ENCODE results near the gene CMSS1.

- TF ChIP-seq, protein P1, sequence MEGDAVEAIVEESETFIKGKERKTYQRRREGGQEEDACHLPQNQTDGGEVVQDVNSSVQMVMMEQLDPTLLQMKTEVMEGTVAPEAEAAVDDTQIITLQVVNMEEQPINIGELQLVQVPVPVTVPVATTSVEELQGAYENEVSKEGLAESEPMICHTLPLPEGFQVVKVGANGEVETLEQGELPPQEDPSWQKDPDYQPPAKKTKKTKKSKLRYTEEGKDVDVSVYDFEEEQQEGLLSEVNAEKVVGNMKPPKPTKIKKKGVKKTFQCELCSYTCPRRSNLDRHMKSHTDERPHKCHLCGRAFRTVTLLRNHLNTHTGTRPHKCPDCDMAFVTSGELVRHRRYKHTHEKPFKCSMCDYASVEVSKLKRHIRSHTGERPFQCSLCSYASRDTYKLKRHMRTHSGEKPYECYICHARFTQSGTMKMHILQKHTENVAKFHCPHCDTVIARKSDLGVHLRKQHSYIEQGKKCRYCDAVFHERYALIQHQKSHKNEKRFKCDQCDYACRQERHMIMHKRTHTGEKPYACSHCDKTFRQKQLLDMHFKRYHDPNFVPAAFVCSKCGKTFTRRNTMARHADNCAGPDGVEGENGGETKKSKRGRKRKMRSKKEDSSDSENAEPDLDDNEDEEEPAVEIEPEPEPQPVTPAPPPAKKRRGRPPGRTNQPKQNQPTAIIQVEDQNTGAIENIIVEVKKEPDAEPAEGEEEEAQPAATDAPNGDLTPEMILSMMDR (IDR thresholded peaks at IDR 0.05 in 4 of 5, conservative IDR thresholded peaks at IDR 0.05 in 1 of 5) = no peak
- TF ChIP-seq POLR2A (IDR thresholded peaks at IDR 0.05) = no peak
Measured at GRCh38 chr3:99863002-99863401, 45.3 kb downstream of the CMSS1 start.
